HG02623 (cell line): ENCODE data around the gene CPTP.

Source experiments
- ATAC-seq: cut with Tn5 transposase; IDR thresholded peaks from one replicate; pipeline ENCODE4 v1.9.1; 2021; ENCODE audit warnings: moderate library complexity; ENCODE audit not compliant: unreplicated experiment

The CPTP gene

GRCh38 chr1:1317420-1317819 lies 7.2 kb upstream of the CPTP start:
- ATAC-seq: no peak

- ATAC-seq: no peak
Observed at GRCh38 chr1:1318131-1318652, 6.4 kb upstream of the CPTP start.

GRCh38 chr1:1318777-1319645 lies 5.6 kb upstream of the CPTP start:
- no peak for ATAC-seq

GRCh38 chr1:1319646-1319941 lies 5.0 kb upstream of the CPTP start:
- no peak for ATAC-seq

- ATAC-seq: no peak
Observed at GRCh38 chr1:1320666-1321448, 3.7 kb upstream of the CPTP start.

GRCh38 chr1:1321477-1321876 lies 3.1 kb upstream of the CPTP start:
- ATAC-seq: no peak

GRCh38 chr1:1322418-1322817 lies 2.2 kb upstream of the CPTP start:
- no peak for ATAC-seq

- ATAC-seq: no peak
Observed at GRCh38 chr1:1322952-1323351, 1.6 kb upstream of the CPTP start.

- peak; percentile 19 for ATAC-seq
Observed at GRCh38 chr1:1324084-1324523, 498 bp upstream of the CPTP start.

GRCh38 chr1:1325288-1326074 lies 879 bp downstream of the CPTP start:
- no peak for ATAC-seq

GRCh38 chr1:1326075-1326605 lies 1.5 kb downstream of the CPTP start:
- no peak for ATAC-seq

GRCh38 chr1:1327291-1327690 lies 2.7 kb downstream of the CPTP start:
- no peak for ATAC-seq

- ATAC-seq: no peak
Observed at GRCh38 chr1:1328254-1328653, 3.7 kb downstream of the CPTP start.

- ATAC-seq: no peak
Observed at GRCh38 chr1:1329304-1330210, 5.0 kb downstream of the CPTP start.

- ATAC-seq: no peak
Observed at GRCh38 chr1:1330366-1331067, 5.9 kb downstream of the CPTP start.

- ATAC-seq: no peak
Observed at GRCh38 chr1:1331068-1331965, 6.7 kb downstream of the CPTP start, which contains the start of gene TAS1R3. TSS of gene TAS1R3 (plus strand) at chr1:1331280. CDS start at chr1:1331346, 66 bp downstream.

GRCh38 chr1:1332031-1332755 lies 7.6 kb downstream of the CPTP start:
- ATAC-seq: no peak
